Natural killer cell (primary cell): ENCODE results near the gene FLYWCH1. TPM values are rescaled to one million over a fixed set of nuclear protein-coding genes. Genes with fewer than 3 reads are reported as not detected.

Experiments
- ATAC-seq, 3 donors: fragments of 150-1000 bp in 2 of 3; fragments of 200-7000 bp in 1 of 3; cut with Tn5 transposase; 1 replicate in 1 of 3; 2 replicates in 2 of 3; pipeline ENCODE4 v1.10.0; 2021; ENCODE audit warnings: mild to moderate bottlenecking in 2 of 3, moderate library complexity in 2 of 3
- DNase-seq, 2 donors: peaks; one replicate each; pipeline versions ENCODE4 v3.0.0 to v3.0.0-alpha.2; 2013 to 2021; ENCODE audit warnings: mixed read lengths in 1 of 2
- H3K27ac ChIP-seq: one replicate; pipeline ENCODE4 v1.5.1; 2013; ENCODE audit warnings: mild to moderate bottlenecking, low read length
- H3K27me3 ChIP-seq: one replicate; pipeline ENCODE4 v1.6.1; 2013; ENCODE audit warnings: low read length; ENCODE audit not compliant: control insufficient read depth, insufficient read depth
- H3K36me3 ChIP-seq: one replicate; pipeline ENCODE4 v1.6.1; 2013; ENCODE audit warnings: low read length; ENCODE audit not compliant: control insufficient read depth, insufficient read depth
- H3K4me1 ChIP-seq: one replicate; pipeline ENCODE4 v1.6.1; 2013; ENCODE audit warnings: low read length; ENCODE audit not compliant: control insufficient read depth, insufficient read depth
- H3K4me3 ChIP-seq: one replicate; pipeline ENCODE4 v1.5.1; 2013; ENCODE audit warnings: low read length
- H3K9me3 ChIP-seq: one replicate; pipeline ENCODE4 v1.6.1; 2013; ENCODE audit warnings: low read length; ENCODE audit not compliant: control insufficient read depth, insufficient read depth
- H3K27ac Mint-ChIP-seq, 2 donors: one replicate each; pipeline ENCODE4 v1.8.0; 2022; ENCODE audit warnings: mild to moderate bottlenecking in 2 of 2, mixed read lengths in 2 of 2, moderate library complexity in 1 of 2
- H3K27me3 Mint-ChIP-seq, 2 donors: one replicate each; pipeline ENCODE4 v1.8.0; 2022; ENCODE audit warnings: low read depth in 2 of 2, mixed read lengths in 2 of 2
- H3K36me3 Mint-ChIP-seq: one replicate; pipeline ENCODE4 v1.8.0; 2022; ENCODE audit warnings: mixed read lengths
- H3K4me1 Mint-ChIP-seq, 2 donors: one replicate each; pipeline ENCODE4 v1.8.0; 2022; ENCODE audit warnings: mixed read lengths in 2 of 2
- H3K4me3 Mint-ChIP-seq: one replicate; pipeline ENCODE4 v1.8.0; 2022; ENCODE audit warnings: mild to moderate bottlenecking, moderate library complexity, mixed read lengths
- H3K9me3 Mint-ChIP-seq, 2 donors: one replicate each; pipeline ENCODE4 v1.8.0; 2022; ENCODE audit warnings: mixed read lengths in 2 of 2
- CTCF ChIP-seq: fragments of 200-600 bp; IDR thresholded peaks from one replicate; pipeline ENCODE4 v1.8.0; 2022; ENCODE audit warnings: antibody characterized with exemption
- WGBS: methylation state at CpG from one replicate; pipeline ENCODE4 v1.1.7; 2013; ENCODE audit warnings: missing lambda C conversion rate; ENCODE audit not compliant: insufficient coverage; 5-methylcytosine and 5-hydroxymethylcytosine counted together
- intact Hi-C: fragments of 100-400 bp; cut with micrococcal nuclease; formaldehyde crosslinking; loops from one replicate; pipeline ENCODE4 v1.14.2; 2022
- total RNA-seq, 4 donors: library from RNA; stranded (reverse); fragments of 120-200 nt in 1 of 4; gene quantifications; one replicate each; pipeline versions ENCODE4 v1.2.3 to v1.2.4, GENCODE V29; 2013 to 2022

The FLYWCH1 gene
- total RNA-seq, 3 donors from 2014 or later (not counting 1 experiment from before 2014, with no cell fraction given) = 85.1 to 148 (median 130) TPM

GRCh38 chr16:2881783-2882649 lies 29.7 kb upstream of the FLYWCH1 start:
- H3K27me3 ChIP-seq = no peaks in the 10 kb centered on the region
- no peak for TF ChIP-seq CTCF
- ATAC-seq (no peak), DNase-seq (peak; percentile 44 to 62)
- Mint-ChIP-seq H3K36me3 (no peaks in the 10 kb centered on the region), H3K4me1 (peaks cover 7 to 18% of the 10 kb centered on the region in 2 donors), H3K27me3 (no peaks in the 10 kb centered on the region), H3K27ac (peak overlapping the region; percentile 94 to 96), H3K9me3 (no peaks in the 10 kb centered on the region), H3K4me3 (peak overlapping the region; percentile 89)
- peaks cover 15% of the 10 kb centered on the region for H3K4me1 ChIP-seq
- peak overlapping the region; percentile 66 for H3K4me3 ChIP-seq
- H3K9me3 ChIP-seq = no peaks in the 10 kb centered on the region
- no peaks in the 10 kb centered on the region for H3K36me3 ChIP-seq
- WGBS = 6% methylated on average over 52 of the region's 52 CpGs
- intact Hi-C loops = loop anchor here (2.0 to 5.0 kb wide), 2 partner anchors 40 to 45 kb away; no protein-coding TSS in a partner anchor
- peak overlapping the region; percentile 91 for H3K27ac ChIP-seq

- Histone ChIP-seq H3K4me3 (peak within 1 kb of the TSS; percentile 66), H3K4me1 (peaks cover 15% of the 10 kb centered on the region), H3K36me3 (no peaks in the 10 kb centered on the region), H3K9me3 (no peaks in the 10 kb centered on the region), H3K27me3 (no peaks in the 10 kb centered on the region), H3K27ac (peak within 1 kb of the TSS; percentile 91)
- ATAC-seq (peak; percentile 89 to 98 (median 90)), DNase-seq (peak; percentile 99 to 100)
- intact Hi-C loops = loop anchor here (1.0 to 5.0 kb wide), 3 partner anchors 22 to 44 kb away; no protein-coding TSS in a partner anchor
- WGBS = under 1% methylated on average over 73 of the region's 73 CpGs
- Mint-ChIP-seq H3K27ac (peak within 1 kb of the TSS; percentile 94 to 96), H3K9me3 (no peaks in the 10 kb centered on the region), H3K4me3 (peak within 1 kb of the TSS; percentile 89), H3K4me1 (peaks cover 7 to 18% of the 10 kb centered on the region in 2 donors), H3K36me3 (no peaks in the 10 kb centered on the region), H3K27me3 (no peaks in the 10 kb centered on the region)
- TF ChIP-seq CTCF = no peak
These were observed 28.9 kb upstream of the FLYWCH1 start, which contains the start of gene FLYWCH2 for GRCh38 chr16:2882650-2883457. TSS of gene FLYWCH2 (plus strand) at chr16:2883215. CDS start at chr16:2896450, 13,235 bp downstream.

GRCh38 chr16:2883458-2883908 lies 28.2 kb upstream of the FLYWCH1 start:
- Histone ChIP-seq H3K27ac (peak overlapping the region; percentile 91), H3K36me3 (no peaks in the 10 kb centered on the region), H3K27me3 (no peaks in the 10 kb centered on the region), H3K4me3 (peak overlapping the region; percentile 66), H3K4me1 (peaks cover 15% of the 10 kb centered on the region), H3K9me3 (no peaks in the 10 kb centered on the region)
- Mint-ChIP-seq H3K27ac (peak overlapping the region; percentile 94 to 96), H3K36me3 (no peaks in the 10 kb centered on the region), H3K4me3 (peak overlapping the region; percentile 89), H3K9me3 (no peaks in the 10 kb centered on the region), H3K27me3 (no peaks in the 10 kb centered on the region), H3K4me1 (peaks cover 7 to 18% of the 10 kb centered on the region in 2 donors)
- under 1% methylated on average over 31 of the region's 31 CpGs for WGBS
- no peak for TF ChIP-seq CTCF
- DNase-seq (peak in 1 of 2 donors; percentile 34), ATAC-seq (no peak)
- intact Hi-C loops = loop anchor here (1.0 to 5.0 kb wide), 3 partner anchors 22 to 43 kb away; no protein-coding TSS in a partner anchor
